CD14-positive monocyte (primary cell): ENCODE data around the gene SCAF11. TPM values are rescaled to one million over a fixed set of nuclear protein-coding genes. Genes with fewer than 3 reads are reported as not detected.

ENCODE experiments used
- DNase-seq, 3 donors: peaks; one replicate each; pipeline ENCODE4 v3.0.0-alpha.2; 2011 to 2022
- H2AFZ ChIP-seq: 2 replicates; pipeline ENCODE4 v1.6.0; 2012; ENCODE audit warnings: mild to moderate bottlenecking, low read depth, low read length, inconsistent platforms; ENCODE audit not compliant: insufficient read depth, poor library complexity, severe bottlenecking
- H3K27ac ChIP-seq, 2 donors: 1 replicate in 1 of 2; 2 replicates in 1 of 2; pipeline ENCODE4 v1.5.1; 2012 to 2013; ENCODE audit warnings: low read length in 2 of 2, control low read depth in 1 of 2, inconsistent platforms in 1 of 2, low read depth in 1 of 2, mild to moderate bottlenecking in 1 of 2
- H3K27me3 ChIP-seq, 2 donors: one replicate each; pipeline versions ENCODE4 v1.6.0 to v1.6.1; 2011 to 2013; ENCODE audit warnings: low read length in 2 of 2; ENCODE audit not compliant: control insufficient read depth in 2 of 2, insufficient read depth in 2 of 2
- H3K36me3 ChIP-seq, 2 donors: replicated peaks in 1 of 2; 1 replicate in 1 of 2; 2 replicates in 1 of 2; pipeline versions ENCODE4 v1.5.1 to v1.6.1; 2012 to 2013; ENCODE audit warnings: low read length in 2 of 2, control low read depth in 1 of 2, inconsistent platforms in 1 of 2, mild to moderate bottlenecking in 1 of 2; ENCODE audit not compliant: insufficient read depth in 2 of 2, control insufficient read depth in 1 of 2
- H3K4me1 ChIP-seq, 2 donors: 1 replicate in 1 of 2; 2 replicates in 1 of 2; pipeline versions ENCODE4 v1.5.1 to v1.6.1; 2012 to 2013; ENCODE audit warnings: low read length in 2 of 2, control low read depth in 1 of 2, inconsistent platforms in 1 of 2, mild to moderate bottlenecking in 1 of 2, moderate library complexity in 1 of 2; ENCODE audit not compliant: insufficient read depth in 2 of 2, control insufficient read depth in 1 of 2
- H3K4me2 ChIP-seq: replicated peaks from 2 replicates; pipeline ENCODE3; 2012; ENCODE audit warnings: low read length, moderate library complexity, mild to moderate bottlenecking; ENCODE audit not compliant: poor library complexity, severe bottlenecking; ENCODE audit errors: extremely low read depth
- H3K4me3 ChIP-seq, 3 experiments: fragments of 200-600 bp in 1 of 3; sonication (generic) in 1 of 3; replicated peaks in 1 of 3; 1 replicate in 2 of 3; 2 replicates in 1 of 3; pipeline ENCODE4 v1.5.1; 2011 to 2013; ENCODE audit warnings: low read length in 3 of 3, mild to moderate bottlenecking in 3 of 3, control low read depth in 2 of 3, low read depth in 2 of 3, inconsistent platforms in 1 of 3, moderate library complexity in 1 of 3
- H3K79me2 ChIP-seq: 2 replicates; pipeline ENCODE4 v1.6.0; 2012; ENCODE audit warnings: mild to moderate bottlenecking, control low read depth, inconsistent platforms, low read length, moderate library complexity; ENCODE audit not compliant: insufficient read depth
- H3K9ac ChIP-seq: 2 replicates; pipeline ENCODE4 v1.6.0; 2017; ENCODE audit warnings: low read length, mild to moderate bottlenecking; ENCODE audit not compliant: insufficient read depth, poor library complexity, severe bottlenecking
- H3K9me3 ChIP-seq, 2 donors: replicated peaks in 1 of 2; 1 replicate in 1 of 2; 2 replicates in 1 of 2; pipeline versions ENCODE4 v1.5.1 to v1.6.1; 2012 to 2013; ENCODE audit warnings: low read length in 2 of 2, control low read depth in 1 of 2; ENCODE audit not compliant: control insufficient read depth in 1 of 2, insufficient read depth in 1 of 2
- H4K20me1 ChIP-seq: 2 replicates; pipeline ENCODE4 v1.6.0; 2012; ENCODE audit warnings: mild to moderate bottlenecking, low read length, control low read depth, moderate library complexity; ENCODE audit not compliant: insufficient read depth
- H3K27ac Mint-ChIP-seq, 7 donors: one replicate each; pipeline ENCODE4 v1.8.0; 2020; ENCODE audit warnings: mild to moderate bottlenecking in 7 of 7, mixed read lengths in 7 of 7, moderate library complexity in 6 of 7, inconsistent platforms in 2 of 7
- H3K27me3 Mint-ChIP-seq, 3 donors: one replicate each; pipeline ENCODE4 v1.8.0; 2021 to 2022; ENCODE audit warnings: low read depth in 3 of 3, mild to moderate bottlenecking in 3 of 3, mixed read lengths in 3 of 3, moderate library complexity in 3 of 3, inconsistent platforms in 1 of 3
- H3K36me3 Mint-ChIP-seq, 2 donors: one replicate each; pipeline ENCODE4 v1.8.0; 2020; ENCODE audit warnings: mixed read lengths in 2 of 2, inconsistent platforms in 1 of 2, mild to moderate bottlenecking in 1 of 2
- H3K4me1 Mint-ChIP-seq: one replicate; pipeline ENCODE4 v1.8.0; 2020; ENCODE audit warnings: mild to moderate bottlenecking, mixed read lengths
- H3K4me3 Mint-ChIP-seq, 2 donors: one replicate each; pipeline ENCODE4 v1.8.0; 2020; ENCODE audit warnings: mild to moderate bottlenecking in 2 of 2, mixed read lengths in 2 of 2, moderate library complexity in 1 of 2
- H3K9me3 Mint-ChIP-seq, 7 donors: one replicate each; pipeline ENCODE4 v1.8.0; 2020 to 2022; ENCODE audit warnings: mixed read lengths in 7 of 7, mild to moderate bottlenecking in 6 of 7, moderate library complexity in 6 of 7, inconsistent platforms in 2 of 7
- CTCF ChIP-seq: fragments of 200-600 bp; IDR thresholded peaks from one replicate; pipeline ENCODE4 v1.8.0; 2022; ENCODE audit warnings: antibody characterized with exemption, mild to moderate bottlenecking
- WGBS: methylation state at CpG from one replicate; pipeline ENCODE4 v1.1.5; 2013; ENCODE audit warnings: missing lambda C conversion rate; ENCODE audit not compliant: insufficient coverage; 5-methylcytosine and 5-hydroxymethylcytosine counted together
- intact Hi-C, 2 donors: fragments of 100-400 bp; cut with micrococcal nuclease; formaldehyde crosslinking; loops; one replicate each; pipeline versions ENCODE4 v1.15.0 to v1.15.1; 2023
- polyA plus RNA-seq, 3 donors: library from polyadenylated mRNA; depleted of rRNA in 1 of 3; unstranded in 2 of 3; stranded (reverse) in 1 of 3; fragments of 300-500 nt in 2 of 3; fragments of >200 nt in 1 of 3; fragmentation: Illumina TruSeq in 2 of 3; gene quantifications; 1 replicate in 2 of 3; 2 replicates in 1 of 3; pipeline ENCODE4 v1.2.3, GENCODE V29; 2012 to 2021

Gene SCAF11
- polyA plus RNA-seq, 3 donors, result 32.6 to 73.4 (median 56.1) TPM

- H3K27me3 Mint-ChIP-seq, result no peaks in the 10 kb centered on the region
Measured at GRCh38 chr12:45934956-45935355, 55.4 kb downstream of the SCAF11 start.

GRCh38 chr12:45933504-45933903 is 56.9 kb downstream of the SCAF11 start:
- DNase-seq, result no peak
- intact Hi-C loops, result no loop called here

More at GRCh38 chr12:45934956-45935355, 55.4 kb downstream of the SCAF11 start:
- intact Hi-C loops, result no loop called here
- no peak for DNase-seq
- no peak overlapping the region for H3K9ac ChIP-seq
- peaks cover 65 to 96% of the 10 kb centered on the region in 2 donors for H3K36me3 ChIP-seq
- Mint-ChIP-seq H3K4me1 (no peaks in the 10 kb centered on the region), H3K27ac (no peak overlapping the region), H3K9me3 (no peaks in the 10 kb centered on the region), H3K36me3 (peaks cover 49 to 63% of the 10 kb centered on the region in 2 donors), H3K4me3 (no peak overlapping the region)
- no peak overlapping the region for H3K4me2 ChIP-seq
- H4K20me1 ChIP-seq, result peaks cover 29% of the 10 kb centered on the region
- H3K9me3 ChIP-seq, result no peaks in the 10 kb centered on the region
- TF ChIP-seq CTCF, result no peak
- no peak overlapping the region for H2AFZ ChIP-seq
- H3K4me3 ChIP-seq, result no peak overlapping the region
- WGBS, result no CpG with 5 or more reads among the region's 1 CpG
- H3K79me2 ChIP-seq, result no peaks in the 10 kb centered on the region
- no peaks in the 10 kb centered on the region for H3K4me1 ChIP-seq
- H3K27me3 ChIP-seq, result no peaks in the 10 kb centered on the region
- H3K27ac ChIP-seq, result no peak overlapping the region

More at GRCh38 chr12:45933504-45933903, 56.9 kb downstream of the SCAF11 start:
- H3K9me3 Mint-ChIP-seq, result no peaks in the 10 kb centered on the region
- no peaks in the 10 kb centered on the region for H3K79me2 ChIP-seq
- H3K27me3 Mint-ChIP-seq, result no peaks in the 10 kb centered on the region
- H2AFZ ChIP-seq, result no peak overlapping the region
- H3K4me3 Mint-ChIP-seq, result no peak overlapping the region
- no peak for TF ChIP-seq CTCF
- H3K36me3 Mint-ChIP-seq, result peaks cover 56 to 66% of the 10 kb centered on the region in 2 donors
- WGBS, result 38% methylated on average over 1 of the region's 2 CpGs
- H3K36me3 ChIP-seq, result peaks cover 66 to 96% of the 10 kb centered on the region in 2 donors
- no peaks in the 10 kb centered on the region for H3K27me3 ChIP-seq
- H3K4me2 ChIP-seq, result no peak overlapping the region
- no peaks in the 10 kb centered on the region for H3K4me1 Mint-ChIP-seq
- peaks cover 14% of the 10 kb centered on the region for H4K20me1 ChIP-seq
- H3K9ac ChIP-seq, result no peak overlapping the region
- no peak overlapping the region for H3K4me3 ChIP-seq
- H3K9me3 ChIP-seq, result no peaks in the 10 kb centered on the region
- no peaks in the 10 kb centered on the region for H3K4me1 ChIP-seq
- no peak overlapping the region for H3K27ac ChIP-seq
- H3K27ac Mint-ChIP-seq, result no peak overlapping the region
